WERI-Rb-1 (cell line): Measurements from ENCODE around the gene LRP11.

Source experiments
- DNase-seq: peaks from one replicate; pipeline ENCODE4 v3.0.0-alpha.2; 2020
- H3K27ac ChIP-seq: fragments of 250-450 bp; sonication (Bioruptor Pico); 2 replicates; pipeline ENCODE4 v1.5.1; 2020; ENCODE audit warnings: mild to moderate bottlenecking, moderate library complexity
- H3K27me3 ChIP-seq: fragments of 250-450 bp; sonication (Bioruptor Pico); 2 replicates; pipeline ENCODE4 v1.5.1; 2021; ENCODE audit warnings: mild to moderate bottlenecking, low read depth, moderate library complexity; ENCODE audit not compliant: insufficient read depth, severe bottlenecking
- H3K36me3 ChIP-seq: fragments of 250-450 bp; sonication (Bioruptor Pico); 2 replicates; pipeline ENCODE4 v1.5.1; 2020; ENCODE audit warnings: mild to moderate bottlenecking, moderate library complexity
- H3K4me3 ChIP-seq: 2 replicates; pipeline ENCODE4 v1.5.1; 2011; ENCODE audit warnings: low read depth, mild to moderate bottlenecking, control low read depth, low read length
- H3K9me3 ChIP-seq: fragments of 250-450 bp; sonication (Bioruptor Pico); 2 replicates; pipeline ENCODE4 v1.5.1; 2021; ENCODE audit warnings: mild to moderate bottlenecking, moderate library complexity; ENCODE audit not compliant: severe bottlenecking
- CTCF ChIP-seq: IDR thresholded peaks from 2 replicates; pipeline ENCODE4 v1.5.1; 2011; ENCODE audit warnings: low read depth, mild to moderate bottlenecking, control low read depth, inconsistent platforms, low read length

Gene LRP11

GRCh38 chr6:149823013-149823412 is 41.1 kb downstream of the LRP11 start:
- H3K27ac ChIP-seq, result no peak overlapping the region
- H3K27me3 ChIP-seq, result no peaks in the 10 kb centered on the region
- TF ChIP-seq CTCF, result no peak
- DNase-seq, result no peak
- no peaks in the 10 kb centered on the region; the same call in 1 of the 2 replicates for H3K36me3 ChIP-seq
- H3K4me3 ChIP-seq, result no peak overlapping the region
- H3K9me3 ChIP-seq, result no peaks in the 10 kb centered on the region

GRCh38 chr6:149821492-149821891 is 42.7 kb downstream of the LRP11 start:
- Histone ChIP-seq H3K27me3 (no peaks in the 10 kb centered on the region), H3K36me3 (no peaks in the 10 kb centered on the region; the same call in 1 of the 2 replicates), H3K27ac (no peak overlapping the region), H3K9me3 (no peaks in the 10 kb centered on the region), H3K4me3 (no peak overlapping the region)
- DNase-seq, result no peak
- no peak for TF ChIP-seq CTCF

GRCh38 chr6:149820506-149820905 is 43.7 kb downstream of the LRP11 start:
- DNase-seq, result no peak
- no peaks in the 10 kb centered on the region for H3K9me3 ChIP-seq
- no peaks in the 10 kb centered on the region; the same call in 1 of the 2 replicates for H3K36me3 ChIP-seq
- no peak overlapping the region for H3K27ac ChIP-seq
- H3K4me3 ChIP-seq, result no peak overlapping the region
- no peaks in the 10 kb centered on the region for H3K27me3 ChIP-seq
- TF ChIP-seq CTCF, result no peak

GRCh38 chr6:149815788-149816187 is 48.4 kb downstream of the LRP11 start:
- no peaks in the 10 kb centered on the region for H3K27me3 ChIP-seq
- no peak for DNase-seq
- H3K4me3 ChIP-seq, result no peak overlapping the region
- H3K9me3 ChIP-seq, result no peaks in the 10 kb centered on the region
- TF ChIP-seq CTCF, result no peak
- H3K27ac ChIP-seq, result no peak overlapping the region
- H3K36me3 ChIP-seq, result peaks cover 13% of the 10 kb centered on the region

GRCh38 chr6:149813351-149813750 is 50.8 kb downstream of the LRP11 start:
- no peak for DNase-seq
- no peaks in the 10 kb centered on the region for H3K9me3 ChIP-seq
- no peak overlapping the region for H3K27ac ChIP-seq
- H3K4me3 ChIP-seq, result no peak overlapping the region
- no peak for TF ChIP-seq CTCF
- H3K36me3 ChIP-seq, result peaks cover 19% of the 10 kb centered on the region
- H3K27me3 ChIP-seq, result no peaks in the 10 kb centered on the region

- Histone ChIP-seq H3K36me3 (peaks cover 19% of the 10 kb centered on the region), H3K4me3 (no peak overlapping the region), H3K27ac (no peak overlapping the region), H3K27me3 (no peaks in the 10 kb centered on the region), H3K9me3 (no peaks in the 10 kb centered on the region)
- DNase-seq, result no peak
- no peak for TF ChIP-seq CTCF
Observed at GRCh38 chr6:149809798-149810197, 54.4 kb downstream of the LRP11 start.
